HS-27A (cell line): Measurements from ENCODE around the gene LY6G5B.

Experiments
- DNase-seq: peaks from one replicate; pipeline ENCODE4 v3.0.0-alpha.2; 2012; ENCODE audit warnings: low read depth, missing footprints

LY6G5B gene

GRCh38 chr6:31669676-31670075 lies at the start of gene LY6G5B:
Gene LY6G5B, plus strand, starts transcription at chr6:31669976. Its CDS starts 975 bp downstream, at chr6:31670951.
- no peak for DNase-seq

GRCh38 chr6:31620586-31621319 lies 49.0 kb upstream of the LY6G5B start, which contains the start of gene PRRC2A:
Gene PRRC2A, plus strand, starts transcription at chr6:31620715. Its CDS starts 2,075 bp downstream, at chr6:31622790.
- no peak for DNase-seq

- no peak for DNase-seq
Measured at GRCh38 chr6:31621320-31621939, 48.3 kb upstream of the LY6G5B start.

GRCh38 chr6:31621991-31622390 lies 47.8 kb upstream of the LY6G5B start:
- DNase-seq = no peak

- no peak for DNase-seq
Measured at GRCh38 chr6:31622684-31623091, 47.1 kb upstream of the LY6G5B start.

GRCh38 chr6:31624070-31624469 lies 45.7 kb upstream of the LY6G5B start:
- no peak for DNase-seq

GRCh38 chr6:31626952-31627351 lies 42.8 kb upstream of the LY6G5B start:
- no peak for DNase-seq

- DNase-seq = no peak
Measured at GRCh38 chr6:31627690-31628287, 42.0 kb upstream of the LY6G5B start.

- DNase-seq = no peak
Measured at GRCh38 chr6:31629014-31629413, 40.8 kb upstream of the LY6G5B start.

GRCh38 chr6:31630177-31630934 lies 39.4 kb upstream of the LY6G5B start:
- no peak for DNase-seq

- no peak for DNase-seq
Measured at GRCh38 chr6:31631209-31631608, 38.6 kb upstream of the LY6G5B start.

- DNase-seq = no peak
Measured at GRCh38 chr6:31631681-31632278, 38.0 kb upstream of the LY6G5B start.

GRCh38 chr6:31632279-31632946 lies 37.4 kb upstream of the LY6G5B start:
- no peak for DNase-seq

- no peak for DNase-seq
Measured at GRCh38 chr6:31633447-31633846, 36.3 kb upstream of the LY6G5B start.

- DNase-seq = no peak
Measured at GRCh38 chr6:31634131-31634530, 35.6 kb upstream of the LY6G5B start.

GRCh38 chr6:31634969-31635575 lies 34.7 kb upstream of the LY6G5B start:
- no peak for DNase-seq

- no peak for DNase-seq
Measured at GRCh38 chr6:31636698-31637596, 32.8 kb upstream of the LY6G5B start.

- no peak for DNase-seq
Measured at GRCh38 chr6:31639043-31639442, 30.7 kb upstream of the LY6G5B start.

- DNase-seq = no peak
Measured at GRCh38 chr6:31639449-31639861, 30.3 kb upstream of the LY6G5B start.

- DNase-seq = no peak
Measured at GRCh38 chr6:31640612-31641011, 29.2 kb upstream of the LY6G5B start.
